ENCODE measurements around the gene CCSER1. TPM values are rescaled to one million over a fixed set of nuclear protein-coding genes. Genes with fewer than 3 reads are reported as not detected.

CCSER1 gene
- total RNA-seq, 2 donors from 2014 or later = 11.8 to 12.5 TPM

GRCh38 chr4:91630054-91630453, 1502.9 kb downstream of the CCSER1 start:
- Histone ChIP-seq H3K4me3 (no peak overlapping the region), H3K9me3 (no peaks in the 10 kb centered on the region), H3K36me3 (no peaks in the 10 kb centered on the region), H3K4me1 (no peaks in the 10 kb centered on the region), H3K27ac (no peak overlapping the region), H3K27me3 (no peaks in the 10 kb centered on the region)
- DNase-seq (ENCODE audit: low spot score) = no peak
- TF ChIP-seq CTCF (IDR thresholded peaks at IDR 0.05) = no peak

GRCh38 chr4:91630764-91631163, 1503.6 kb downstream of the CCSER1 start:
- no peak for DNase-seq (ENCODE audit: low spot score)
- H3K4me3 ChIP-seq = no peak overlapping the region
- H3K4me1 ChIP-seq = no peaks in the 10 kb centered on the region
- no peaks in the 10 kb centered on the region for H3K27me3 ChIP-seq
- H3K36me3 ChIP-seq = no peaks in the 10 kb centered on the region
- H3K27ac ChIP-seq = no peak overlapping the region
- H3K9me3 ChIP-seq = no peaks in the 10 kb centered on the region
- no peak for TF ChIP-seq CTCF (IDR thresholded peaks at IDR 0.05)

- Histone ChIP-seq H3K27me3 (no peaks in the 10 kb centered on the region), H3K4me1 (no peaks in the 10 kb centered on the region), H3K9me3 (no peaks in the 10 kb centered on the region), H3K36me3 (no peaks in the 10 kb centered on the region), H3K27ac (no peak overlapping the region), H3K4me3 (no peak overlapping the region)
- no peak for DNase-seq (ENCODE audit: low spot score)
- no peak for TF ChIP-seq CTCF (IDR thresholded peaks at IDR 0.05)
Measured at GRCh38 chr4:91631335-91631734, 1504.1 kb downstream of the CCSER1 start.

GRCh38 chr4:91636083-91636482, 1508.9 kb downstream of the CCSER1 start:
- no peak overlapping the region for H3K27ac ChIP-seq
- H3K4me1 ChIP-seq = no peaks in the 10 kb centered on the region
- no peak overlapping the region for H3K4me3 ChIP-seq
- H3K27me3 ChIP-seq = no peaks in the 10 kb centered on the region
- H3K36me3 ChIP-seq = no peaks in the 10 kb centered on the region
- TF ChIP-seq CTCF (IDR thresholded peaks at IDR 0.05) = no peak
- no peaks in the 10 kb centered on the region for H3K9me3 ChIP-seq
- no peak for DNase-seq (ENCODE audit: low spot score)

Other genes with a start within 250 kb of the CCSER1 start
- gene MMRN1, start 232.5 kb upstream of the CCSER1 start, total RNA-seq = 10 to 100 TPM in 1 of 2 donors, 1 to 10 TPM in 1; 6.9 to 35.8 TPM